ENCODE results near the gene EIF4G1.

GRCh38 chr3:184325269-184325668, 10.9 kb downstream of the EIF4G1 start:
- no peak for TF ChIP-seq TAF1 (IDR thresholded peaks at IDR 0.05; ENCODE audit: low read depth, low read length)
- no peak for TF ChIP-seq POLR2A (IDR thresholded peaks at IDR 0.05; ENCODE audit: low read depth, low read length)
